ENCODE measurements around the gene TMCO4.

DNA sequence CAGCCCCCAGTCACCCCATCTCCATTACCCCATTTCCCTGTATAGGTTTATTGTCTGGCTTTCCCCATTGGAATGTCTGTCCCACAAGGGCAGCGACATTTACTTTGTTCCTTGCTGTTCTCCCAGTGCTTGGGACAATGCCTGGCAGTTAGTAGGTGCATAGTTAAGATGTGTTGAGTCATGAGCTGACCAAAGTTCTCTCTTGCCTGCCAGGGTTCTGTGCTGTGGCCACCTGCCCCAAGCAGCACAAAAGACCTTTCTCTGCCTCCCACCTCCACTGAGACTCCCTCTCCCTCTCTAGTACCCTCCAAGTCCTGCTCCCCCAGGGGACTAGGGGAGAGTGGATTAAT, 40.0 kb downstream of the TMCO4 start:
- no peak for TF ChIP-seq CTCF (IDR thresholded peaks at IDR 0.05; ENCODE audit: low read depth, low read length)
- no peak for TF ChIP-seq EZH2phosphoT487 (IDR thresholded peaks at IDR 0.05; ENCODE audit: low read depth)
